Ishikawa (cell line): ENCODE data around the gene ZNF248.

Source experiments
- CEBPB ChIP-seq: IDR thresholded peaks from 2 replicates; pipeline ENCODE4 v1.6.1; 2012
- CREB1 ChIP-seq: IDR thresholded peaks from 2 replicates; pipeline ENCODE4 v1.6.1; 2012; ENCODE audit warnings: low read depth
- EGR1 ChIP-seq: IDR thresholded peaks from 2 replicates; pipeline ENCODE4 v1.6.1; 2012
- EP300 ChIP-seq: IDR thresholded peaks from 2 replicates; pipeline ENCODE4 v1.6.1; 2012; ENCODE audit warnings: borderline replicate concordance
- FOXM1 ChIP-seq: IDR thresholded peaks from 2 replicates; pipeline ENCODE4 v1.6.1; 2012; ENCODE audit warnings: low read depth, borderline replicate concordance
- NFIC ChIP-seq: IDR thresholded peaks from 2 replicates; pipeline ENCODE4 v1.6.1; 2012
- RAD21 ChIP-seq: IDR thresholded peaks from 2 replicates; pipeline ENCODE4 v1.6.1; 2012; ENCODE audit warnings: low read depth
- TAF1 ChIP-seq: IDR thresholded peaks from 2 replicates; pipeline ENCODE4 v1.6.1; 2012; ENCODE audit warnings: low read depth, mild to moderate bottlenecking
- TCF12 ChIP-seq: IDR thresholded peaks from 2 replicates; pipeline ENCODE4 v1.6.1; 2012; ENCODE audit warnings: low read depth
- TEAD4 ChIP-seq: IDR thresholded peaks from 2 replicates; pipeline ENCODE4 v1.6.1; 2012
- YY1 ChIP-seq: IDR thresholded peaks from 2 replicates; pipeline ENCODE4 v1.6.1; 2012; ENCODE audit warnings: low read depth
- ZBTB7A ChIP-seq: IDR thresholded peaks from 2 replicates; pipeline ENCODE4 v1.6.1; 2012; ENCODE audit warnings: low read depth
- TF ChIP-seq, protein P1 (sequence below): IDR thresholded peaks from 2 replicates; pipeline ENCODE4 v1.6.1; 2012; ENCODE audit warnings: low read depth, mild to moderate bottlenecking
- TF ChIP-seq, protein P2 (sequence below): IDR thresholded peaks from 2 replicates; pipeline ENCODE4 v1.6.1; 2012
- TF ChIP-seq, protein P3 (sequence below): IDR thresholded peaks from 2 replicates; pipeline ENCODE4 v1.6.1; 2012

The ZNF248 gene

DNA sequence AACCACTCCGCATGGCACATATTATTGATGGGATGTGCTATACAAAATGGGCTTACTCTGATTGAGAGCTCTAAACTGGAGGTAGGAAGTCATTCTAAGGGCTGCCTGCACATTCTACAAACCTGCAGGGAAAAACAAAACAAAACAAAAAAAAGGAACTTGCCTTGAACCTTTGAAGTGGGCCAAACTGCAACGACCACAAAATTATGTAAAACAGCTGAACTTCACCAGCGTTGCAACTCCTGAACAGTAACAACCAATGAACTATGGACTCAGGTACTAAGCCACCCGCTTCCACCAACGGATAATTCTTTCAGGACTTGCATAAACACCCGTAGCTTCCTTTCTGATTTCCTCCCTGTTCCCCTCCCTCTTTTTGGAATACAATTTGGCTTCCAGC is 80.4 kb downstream of the ZNF248 start:
- TF ChIP-seq CREB1 (no peak), TCF12 (no peak), FOXM1 (no peak), YY1 (no peak)
- TF ChIP-seq, protein P1, sequence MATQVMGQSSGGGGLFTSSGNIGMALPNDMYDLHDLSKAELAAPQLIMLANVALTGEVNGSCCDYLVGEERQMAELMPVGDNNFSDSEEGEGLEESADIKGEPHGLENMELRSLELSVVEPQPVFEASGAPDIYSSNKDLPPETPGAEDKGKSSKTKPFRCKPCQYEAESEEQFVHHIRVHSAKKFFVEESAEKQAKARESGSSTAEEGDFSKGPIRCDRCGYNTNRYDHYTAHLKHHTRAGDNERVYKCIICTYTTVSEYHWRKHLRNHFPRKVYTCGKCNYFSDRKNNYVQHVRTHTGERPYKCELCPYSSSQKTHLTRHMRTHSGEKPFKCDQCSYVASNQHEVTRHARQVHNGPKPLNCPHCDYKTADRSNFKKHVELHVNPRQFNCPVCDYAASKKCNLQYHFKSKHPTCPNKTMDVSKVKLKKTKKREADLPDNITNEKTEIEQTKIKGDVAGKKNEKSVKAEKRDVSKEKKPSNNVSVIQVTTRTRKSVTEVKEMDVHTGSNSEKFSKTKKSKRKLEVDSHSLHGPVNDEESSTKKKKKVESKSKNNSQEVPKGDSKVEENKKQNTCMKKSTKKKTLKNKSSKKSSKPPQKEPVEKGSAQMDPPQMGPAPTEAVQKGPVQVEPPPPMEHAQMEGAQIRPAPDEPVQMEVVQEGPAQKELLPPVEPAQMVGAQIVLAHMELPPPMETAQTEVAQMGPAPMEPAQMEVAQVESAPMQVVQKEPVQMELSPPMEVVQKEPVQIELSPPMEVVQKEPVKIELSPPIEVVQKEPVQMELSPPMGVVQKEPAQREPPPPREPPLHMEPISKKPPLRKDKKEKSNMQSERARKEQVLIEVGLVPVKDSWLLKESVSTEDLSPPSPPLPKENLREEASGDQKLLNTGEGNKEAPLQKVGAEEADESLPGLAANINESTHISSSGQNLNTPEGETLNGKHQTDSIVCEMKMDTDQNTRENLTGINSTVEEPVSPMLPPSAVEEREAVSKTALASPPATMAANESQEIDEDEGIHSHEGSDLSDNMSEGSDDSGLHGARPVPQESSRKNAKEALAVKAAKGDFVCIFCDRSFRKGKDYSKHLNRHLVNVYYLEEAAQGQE = no peak
- TF ChIP-seq, protein P2, sequence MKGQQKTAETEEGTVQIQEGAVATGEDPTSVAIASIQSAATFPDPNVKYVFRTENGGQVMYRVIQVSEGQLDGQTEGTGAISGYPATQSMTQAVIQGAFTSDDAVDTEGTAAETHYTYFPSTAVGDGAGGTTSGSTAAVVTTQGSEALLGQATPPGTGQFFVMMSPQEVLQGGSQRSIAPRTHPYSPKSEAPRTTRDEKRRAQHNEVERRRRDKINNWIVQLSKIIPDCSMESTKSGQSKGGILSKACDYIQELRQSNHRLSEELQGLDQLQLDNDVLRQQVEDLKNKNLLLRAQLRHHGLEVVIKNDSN = no peak

DNA sequence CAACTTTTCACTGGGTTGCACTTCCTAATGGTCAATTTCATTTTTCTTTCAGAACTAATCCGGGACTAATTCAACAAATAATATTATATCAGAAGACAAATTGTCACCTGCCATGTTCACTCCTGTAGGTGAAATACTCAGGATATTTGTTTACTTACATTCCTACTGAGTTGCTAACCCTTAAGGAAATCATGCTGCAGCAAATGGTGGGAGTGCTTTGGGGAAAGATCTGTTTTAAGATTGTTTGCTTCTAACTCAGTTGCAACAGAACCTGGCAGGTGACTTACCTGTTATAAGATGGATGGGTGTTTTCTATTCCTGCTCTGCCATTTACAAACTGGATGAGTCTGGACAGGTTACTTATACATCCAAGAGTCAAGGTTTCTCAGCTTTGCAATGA is 81.8 kb downstream of the ZNF248 start:
- TF ChIP-seq FOXM1 (no peak), CREB1 (no peak), TEAD4 (no peak), RAD21 (no peak), EP300 (no peak), ZBTB7A (no peak), NFIC (no peak), TAF1 (no peak), CEBPB (no peak), YY1 (no peak)

DNA sequence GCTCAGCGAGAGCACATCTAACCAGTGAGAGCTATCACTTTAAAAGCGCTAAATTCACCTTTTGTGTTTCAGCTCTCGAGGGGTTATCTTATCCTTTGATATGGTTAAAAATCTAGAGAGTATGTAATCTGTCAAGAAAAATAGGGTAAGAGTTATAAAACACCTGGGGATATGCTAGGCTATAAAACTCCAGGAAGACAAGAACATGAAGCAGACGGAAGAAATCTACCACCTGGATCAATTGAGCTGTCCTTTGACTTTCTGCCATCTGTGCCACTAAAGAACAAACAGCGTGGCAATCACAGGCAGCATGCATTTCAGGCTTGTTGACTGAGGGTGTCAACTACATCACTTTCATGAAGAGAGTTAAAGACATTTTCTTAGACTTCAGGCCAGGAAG is 83.1 kb downstream of the ZNF248 start:
- no peak for TF ChIP-seq FOXM1
- TF ChIP-seq ZBTB7A = no peak
- TF ChIP-seq YY1 = no peak
- no peak for TF ChIP-seq CEBPB
- TF ChIP-seq NFIC = no peak
- no peak for TF ChIP-seq EP300
- TF ChIP-seq EGR1 = no peak
- no peak for TF ChIP-seq TCF12
- no peak for TF ChIP-seq TAF1
- TF ChIP-seq TEAD4 = no peak
- no peak for TF ChIP-seq CREB1
- TF ChIP-seq, protein P1 = no peak
- TF ChIP-seq RAD21 = no peak
- TF ChIP-seq, protein P2 = no peak
- TF ChIP-seq, protein P3, sequence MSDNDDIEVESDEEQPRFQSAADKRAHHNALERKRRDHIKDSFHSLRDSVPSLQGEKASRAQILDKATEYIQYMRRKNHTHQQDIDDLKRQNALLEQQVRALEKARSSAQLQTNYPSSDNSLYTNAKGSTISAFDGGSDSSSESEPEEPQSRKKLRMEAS = no peak

DNA sequence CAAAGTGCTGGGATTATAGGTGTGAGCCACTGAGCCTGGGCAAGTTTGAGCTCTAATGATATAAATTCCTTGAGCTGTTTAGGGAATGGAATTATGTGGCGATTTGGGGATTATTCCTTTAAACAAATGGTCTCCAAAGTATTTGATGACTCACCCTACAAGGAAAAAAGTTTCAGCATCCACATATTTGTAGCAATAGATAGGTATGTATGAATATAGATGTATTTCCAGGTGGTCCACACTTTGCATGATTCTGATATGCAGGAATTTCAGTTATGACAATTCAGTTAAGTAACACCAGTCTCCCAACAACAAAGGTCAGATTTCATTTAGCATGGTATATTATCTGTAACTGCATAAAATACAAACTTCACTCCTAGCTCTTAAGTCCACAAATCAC is 92.2 kb downstream of the ZNF248 start:
- TF ChIP-seq CEBPB (no peak), NFIC (no peak), RAD21 (no peak), YY1 (no peak), FOXM1 (no peak), ZBTB7A (no peak), EGR1 (no peak), EP300 (no peak)
- TF ChIP-seq, protein P1 = no peak
- TF ChIP-seq, protein P3 = no peak

DNA sequence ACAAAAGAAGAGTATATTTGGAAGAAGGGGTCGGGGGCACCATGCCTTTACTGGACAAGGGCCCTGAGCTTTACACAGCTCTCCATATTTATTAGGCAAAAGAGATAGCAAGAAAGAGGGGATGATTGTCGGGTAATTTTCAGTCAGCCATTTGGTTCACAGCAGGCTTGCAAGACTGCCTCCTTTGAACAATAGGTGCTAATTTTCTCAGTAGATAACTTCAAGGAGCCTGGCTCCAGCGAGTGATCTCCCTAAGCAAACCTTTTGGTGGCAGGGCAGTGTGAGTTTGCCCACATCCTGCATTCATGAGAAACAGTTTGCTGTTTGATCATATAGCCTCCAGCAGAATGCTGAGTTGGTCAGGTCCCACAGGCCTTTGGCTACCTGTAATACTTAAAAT is 94.3 kb downstream of the ZNF248 start:
- TF ChIP-seq TAF1 (no peak), CEBPB (no peak), RAD21 (no peak), YY1 (no peak), FOXM1 (no peak), ZBTB7A (no peak), CREB1 (no peak), EP300 (no peak), NFIC (no peak), EGR1 (no peak), TEAD4 (no peak)
- TF ChIP-seq, protein P3 = no peak
